Measurements from ENCODE around the gene NTM.

NTM gene

GRCh38 chr11:131925829-131926228 lies 555.4 kb downstream of the NTM start:
- Histone ChIP-seq H3K27ac (ENCODE audit: poor library complexity, severe bottlenecking) (peak overlapping the region; percentile 79), H3K27me3 (ENCODE audit: insufficient read depth, poor library complexity, severe bottlenecking) (no peaks in the 10 kb centered on the region), H3K4me3 (ENCODE audit: severe bottlenecking) (no peak overlapping the region), H3K9me3 (ENCODE audit: severe bottlenecking) (no peaks in the 10 kb centered on the region), H3K36me3 (ENCODE audit: low read depth) (peaks cover 8% of the 10 kb centered on the region), H3K4me1 (ENCODE audit: insufficient read depth, poor library complexity, severe bottlenecking) (peaks cover 23% of the 10 kb centered on the region)
- DNase-seq (ENCODE audit: low spot score) (no peak), ATAC-seq (ENCODE audit: low read depth) (no peak)
- TF ChIP-seq CTCF (IDR thresholded peaks at IDR 0.05; ENCODE audit: poor library complexity, severe bottlenecking): no peak

- Histone ChIP-seq H3K9me3 (ENCODE audit: severe bottlenecking) (no peaks in the 10 kb centered on the region), H3K4me3 (ENCODE audit: severe bottlenecking) (no peak overlapping the region), H3K27ac (ENCODE audit: poor library complexity, severe bottlenecking) (no peak overlapping the region), H3K27me3 (ENCODE audit: insufficient read depth, poor library complexity, severe bottlenecking) (no peaks in the 10 kb centered on the region), H3K4me1 (ENCODE audit: insufficient read depth, poor library complexity, severe bottlenecking) (peaks cover 11% of the 10 kb centered on the region), H3K36me3 (ENCODE audit: low read depth) (peaks cover 12% of the 10 kb centered on the region)
- no peak for TF ChIP-seq CTCF (IDR thresholded peaks at IDR 0.05; ENCODE audit: poor library complexity, severe bottlenecking)
- DNase-seq (ENCODE audit: low spot score) (no peak), ATAC-seq (ENCODE audit: low read depth) (no peak)
Observed at GRCh38 chr11:131928992-131929391, 558.6 kb downstream of the NTM start.

GRCh38 chr11:131932584-131933325 lies 562.3 kb downstream of the NTM start:
- no peak overlapping the region for H3K27ac ChIP-seq (ENCODE audit: poor library complexity, severe bottlenecking)
- no peak for TF ChIP-seq CTCF (IDR thresholded peaks at IDR 0.05; ENCODE audit: poor library complexity, severe bottlenecking)
- H3K4me1 ChIP-seq (ENCODE audit: insufficient read depth, poor library complexity, severe bottlenecking): peaks cover under 1% of the 10 kb centered on the region
- H3K9me3 ChIP-seq (ENCODE audit: severe bottlenecking): no peaks in the 10 kb centered on the region
- peaks cover 12% of the 10 kb centered on the region for H3K36me3 ChIP-seq (ENCODE audit: low read depth)
- ATAC-seq (ENCODE audit: low read depth) (no peak), DNase-seq (ENCODE audit: low spot score) (no peak)
- no peaks in the 10 kb centered on the region for H3K27me3 ChIP-seq (ENCODE audit: insufficient read depth, poor library complexity, severe bottlenecking)
- no peak overlapping the region for H3K4me3 ChIP-seq (ENCODE audit: severe bottlenecking)

- ATAC-seq (ENCODE audit: low read depth) (no peak), DNase-seq (ENCODE audit: low spot score) (no peak)
- H3K36me3 ChIP-seq (ENCODE audit: low read depth): peaks cover 12% of the 10 kb centered on the region
- H3K4me1 ChIP-seq (ENCODE audit: insufficient read depth, poor library complexity, severe bottlenecking): peaks cover 7% of the 10 kb centered on the region
- H3K27ac ChIP-seq (ENCODE audit: poor library complexity, severe bottlenecking): no peak overlapping the region
- no peaks in the 10 kb centered on the region for H3K27me3 ChIP-seq (ENCODE audit: insufficient read depth, poor library complexity, severe bottlenecking)
- H3K4me3 ChIP-seq (ENCODE audit: severe bottlenecking): no peak overlapping the region
- no peak for TF ChIP-seq CTCF (IDR thresholded peaks at IDR 0.05; ENCODE audit: poor library complexity, severe bottlenecking)
- no peaks in the 10 kb centered on the region for H3K9me3 ChIP-seq (ENCODE audit: severe bottlenecking)
Observed at GRCh38 chr11:131934006-131934405, 563.6 kb downstream of the NTM start.

GRCh38 chr11:131938351-131938751 lies 567.9 kb downstream of the NTM start:
- ATAC-seq (ENCODE audit: low read depth) (peak; percentile 51), DNase-seq (ENCODE audit: low spot score) (no peak)
- TF ChIP-seq CTCF (IDR thresholded peaks at IDR 0.05; ENCODE audit: poor library complexity, severe bottlenecking): no peak
- H3K4me3 ChIP-seq (ENCODE audit: severe bottlenecking): no peak overlapping the region
- no peaks in the 10 kb centered on the region for H3K36me3 ChIP-seq (ENCODE audit: low read depth)
- H3K27ac ChIP-seq (ENCODE audit: poor library complexity, severe bottlenecking): no peak overlapping the region
- no peaks in the 10 kb centered on the region for H3K27me3 ChIP-seq (ENCODE audit: insufficient read depth, poor library complexity, severe bottlenecking)
- H3K9me3 ChIP-seq (ENCODE audit: severe bottlenecking): no peaks in the 10 kb centered on the region
- H3K4me1 ChIP-seq (ENCODE audit: insufficient read depth, poor library complexity, severe bottlenecking): peaks cover 13% of the 10 kb centered on the region
